ENCODE measurements around the gene DSE.

DNA sequence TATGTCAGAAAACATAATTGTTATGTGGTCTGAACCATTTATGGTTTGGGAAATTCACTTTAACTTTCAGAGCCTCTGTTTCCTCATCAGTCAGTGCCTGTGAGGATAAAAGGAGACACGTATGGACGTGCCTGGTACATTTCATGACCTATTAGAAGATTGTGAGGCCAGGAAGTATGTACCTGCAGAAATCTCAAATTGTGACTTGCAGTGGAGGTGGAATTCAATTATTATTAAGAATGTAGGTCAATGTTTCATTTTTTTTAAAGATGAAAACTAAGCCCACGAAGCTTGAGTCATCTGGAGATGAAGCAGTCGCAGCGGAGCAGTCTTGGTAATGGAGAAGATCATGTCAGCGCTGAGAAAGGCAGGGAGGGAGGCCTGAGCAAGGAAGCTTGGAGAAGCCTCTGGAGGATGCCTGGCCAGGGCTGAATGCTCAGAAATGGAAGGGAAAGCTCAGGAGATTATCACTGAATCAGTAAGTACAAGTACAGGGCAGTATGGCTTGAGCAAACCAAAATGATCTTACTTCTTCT is 3.9 kb upstream of the DSE start:
- TF ChIP-seq, protein P1, sequence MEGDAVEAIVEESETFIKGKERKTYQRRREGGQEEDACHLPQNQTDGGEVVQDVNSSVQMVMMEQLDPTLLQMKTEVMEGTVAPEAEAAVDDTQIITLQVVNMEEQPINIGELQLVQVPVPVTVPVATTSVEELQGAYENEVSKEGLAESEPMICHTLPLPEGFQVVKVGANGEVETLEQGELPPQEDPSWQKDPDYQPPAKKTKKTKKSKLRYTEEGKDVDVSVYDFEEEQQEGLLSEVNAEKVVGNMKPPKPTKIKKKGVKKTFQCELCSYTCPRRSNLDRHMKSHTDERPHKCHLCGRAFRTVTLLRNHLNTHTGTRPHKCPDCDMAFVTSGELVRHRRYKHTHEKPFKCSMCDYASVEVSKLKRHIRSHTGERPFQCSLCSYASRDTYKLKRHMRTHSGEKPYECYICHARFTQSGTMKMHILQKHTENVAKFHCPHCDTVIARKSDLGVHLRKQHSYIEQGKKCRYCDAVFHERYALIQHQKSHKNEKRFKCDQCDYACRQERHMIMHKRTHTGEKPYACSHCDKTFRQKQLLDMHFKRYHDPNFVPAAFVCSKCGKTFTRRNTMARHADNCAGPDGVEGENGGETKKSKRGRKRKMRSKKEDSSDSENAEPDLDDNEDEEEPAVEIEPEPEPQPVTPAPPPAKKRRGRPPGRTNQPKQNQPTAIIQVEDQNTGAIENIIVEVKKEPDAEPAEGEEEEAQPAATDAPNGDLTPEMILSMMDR (IDR thresholded peaks at IDR 0.05) = no peak
- TF ChIP-seq EZH2 (IDR thresholded peaks at IDR 0.05; ENCODE audit: borderline replicate concordance, insufficient read depth, low read depth, low read length, poor library complexity, severe bottlenecking) = no peak
